Ascending aorta (tissue), 2 donors: ENCODE results near the gene IFI16. TPM values are rescaled to one million over a fixed set of nuclear protein-coding genes. Genes with fewer than 3 reads are reported as not detected.

Source experiments
- DNase-seq, 2 donors: peaks; one replicate each; pipeline ENCODE4 v3.0.0-alpha.2; 2019; ENCODE audit warnings: low spot score in 2 of 2
- H3K27ac ChIP-seq, 2 donors: fragments of 200-600 bp; sonication (generic); one replicate each; pipeline ENCODE4 v1.5.1; 2016 to 2017; ENCODE audit warnings: mild to moderate bottlenecking in 1 of 2
- H3K27me3 ChIP-seq: fragments of 200-600 bp; sonication (generic); one replicate; pipeline ENCODE4 v1.5.1; 2017
- H3K36me3 ChIP-seq, 2 donors: fragments of 200-600 bp; sonication (generic); one replicate each; pipeline ENCODE4 v1.5.1; 2016
- H3K4me1 ChIP-seq, 2 donors: fragments of 200-600 bp; sonication (generic); one replicate each; pipeline ENCODE4 v1.5.1; 2016 to 2017; ENCODE audit warnings: mild to moderate bottlenecking in 1 of 2
- H3K4me3 ChIP-seq, 2 donors: fragments of 200-600 bp; sonication (generic); one replicate each; pipeline ENCODE4 v1.5.1; 2016 to 2017; ENCODE audit warnings: mild to moderate bottlenecking in 1 of 2
- H3K9me3 ChIP-seq, 2 donors: fragments of 200-600 bp; sonication (generic); one replicate each; pipeline ENCODE4 v1.5.1; 2016
- intact Hi-C: fragments of 100-400 bp; cut with DNase I; formaldehyde crosslinking; loops from one replicate; pipeline ENCODE4 v1.15.1; 2023
- total RNA-seq: library from RNA; depleted of rRNA; stranded (reverse); fragments of >200 nt; gene quantifications from one replicate; pipeline ENCODE4 v1.1.0, GENCODE V29; 2016
- TF ChIP-seq, protein P1 (sequence below), 3 experiments: fragments of 200-600 bp in 2 of 3; fragments of 450-650 bp in 1 of 3; sonication (generic) in 2 of 3; IDR thresholded peaks; one replicate each; pipeline ENCODE4 v1.5.1; 2016 to 2019; ENCODE audit warnings: antibody characterized with exemption in 3 of 3, mild to moderate bottlenecking in 1 of 3, moderate library complexity in 1 of 3

The IFI16 gene
- 61.2 TPM for total RNA-seq

DNA sequence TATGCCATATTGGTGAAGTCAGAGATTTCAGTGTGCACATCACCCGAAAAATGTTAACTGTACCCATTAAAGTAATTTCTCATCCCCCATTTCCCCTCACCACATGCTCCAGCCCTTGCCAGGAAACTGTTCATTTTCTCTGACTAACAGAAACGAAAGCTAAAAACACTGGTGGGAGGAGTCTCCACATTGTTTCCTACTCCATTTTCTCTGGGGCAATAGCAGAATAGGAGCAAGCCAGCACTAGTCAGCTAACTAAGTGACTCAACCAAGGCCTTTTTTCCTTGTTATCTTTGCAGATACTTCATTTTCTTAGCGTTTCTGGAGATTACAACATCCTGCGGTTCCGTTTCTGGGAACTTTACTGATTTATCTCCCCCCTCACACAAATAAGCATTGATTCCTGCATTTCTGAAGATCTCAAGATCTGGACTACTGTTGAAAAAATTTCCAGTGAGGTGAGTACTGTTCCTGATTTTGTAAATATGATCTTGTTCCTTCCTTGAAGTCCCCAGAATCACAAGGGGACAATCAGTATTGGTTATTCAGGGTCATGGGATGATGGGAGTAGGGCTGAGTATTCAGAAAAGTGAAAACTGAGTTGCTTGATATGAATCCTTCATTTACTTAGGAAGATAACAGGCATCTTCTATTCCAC lies at the start of gene IFI16:
IFI16 (plus strand) TSS at position 204 of the 658 bp plus-strand sequence. CDS start 4,774 bp downstream, outside the sequence.
- intact Hi-C loops: loop anchor here (1.0 kb wide), 1 partner anchor 10 kb away; no protein-coding TSS in a partner anchor
- TF ChIP-seq, protein P1, sequence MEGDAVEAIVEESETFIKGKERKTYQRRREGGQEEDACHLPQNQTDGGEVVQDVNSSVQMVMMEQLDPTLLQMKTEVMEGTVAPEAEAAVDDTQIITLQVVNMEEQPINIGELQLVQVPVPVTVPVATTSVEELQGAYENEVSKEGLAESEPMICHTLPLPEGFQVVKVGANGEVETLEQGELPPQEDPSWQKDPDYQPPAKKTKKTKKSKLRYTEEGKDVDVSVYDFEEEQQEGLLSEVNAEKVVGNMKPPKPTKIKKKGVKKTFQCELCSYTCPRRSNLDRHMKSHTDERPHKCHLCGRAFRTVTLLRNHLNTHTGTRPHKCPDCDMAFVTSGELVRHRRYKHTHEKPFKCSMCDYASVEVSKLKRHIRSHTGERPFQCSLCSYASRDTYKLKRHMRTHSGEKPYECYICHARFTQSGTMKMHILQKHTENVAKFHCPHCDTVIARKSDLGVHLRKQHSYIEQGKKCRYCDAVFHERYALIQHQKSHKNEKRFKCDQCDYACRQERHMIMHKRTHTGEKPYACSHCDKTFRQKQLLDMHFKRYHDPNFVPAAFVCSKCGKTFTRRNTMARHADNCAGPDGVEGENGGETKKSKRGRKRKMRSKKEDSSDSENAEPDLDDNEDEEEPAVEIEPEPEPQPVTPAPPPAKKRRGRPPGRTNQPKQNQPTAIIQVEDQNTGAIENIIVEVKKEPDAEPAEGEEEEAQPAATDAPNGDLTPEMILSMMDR (IDR thresholded peaks at IDR 0.05): no peak
- Histone ChIP-seq H3K4me1 (peaks cover 0 to 2% of the 10 kb centered on the region in 2 donors), H3K4me3 (peak within 1 kb of the TSS; percentile 62 to 66), H3K9me3 (no peaks in the 10 kb centered on the region), H3K27ac (peak within 1 kb of the TSS; percentile 68 to 78), H3K36me3 (peaks cover 1 to 3% of the 10 kb centered on the region in 2 donors), H3K27me3 (no peaks in the 10 kb centered on the region)
- DNase-seq: peak in 1 of 2 donors; percentile 84

DNA sequence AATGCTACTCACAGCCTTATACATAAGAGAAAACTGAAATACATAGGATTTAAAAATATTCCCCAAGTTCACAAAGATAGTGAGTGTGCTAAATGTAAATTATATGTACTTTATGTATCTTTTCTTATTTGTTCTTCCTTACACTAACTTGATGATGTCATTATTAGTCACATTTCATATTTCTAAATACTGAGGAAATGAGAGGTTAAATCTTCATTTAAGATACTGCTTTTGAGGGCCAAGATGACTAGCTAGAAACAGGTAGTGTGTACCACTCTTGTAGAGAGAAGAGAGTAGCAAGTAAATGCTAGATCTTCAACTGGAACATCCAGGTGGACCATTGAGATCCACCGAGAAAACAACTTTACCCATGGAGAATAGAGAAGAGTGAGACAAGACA lies 48.5 kb upstream of the IFI16 start:
- Histone ChIP-seq H3K36me3 (no peaks in the 10 kb centered on the region), H3K27me3 (no peaks in the 10 kb centered on the region), H3K27ac (no peak overlapping the region), H3K4me3 (no peak overlapping the region), H3K9me3 (no peaks in the 10 kb centered on the region), H3K4me1 (no peaks in the 10 kb centered on the region)
- TF ChIP-seq, protein P1 (IDR thresholded peaks at IDR 0.05): no peak
- no peak for DNase-seq
- intact Hi-C loops: no loop called here

GRCh38 chr1:158962983-158963382 lies 46.7 kb upstream of the IFI16 start:
- Histone ChIP-seq H3K27me3 (no peaks in the 10 kb centered on the region), H3K4me3 (no peak overlapping the region), H3K27ac (no peak overlapping the region), H3K36me3 (no peaks in the 10 kb centered on the region), H3K4me1 (no peaks in the 10 kb centered on the region), H3K9me3 (no peaks in the 10 kb centered on the region)
- DNase-seq: no peak
- intact Hi-C loops: no loop called here
- TF ChIP-seq, protein P1 (IDR thresholded peaks at IDR 0.05): no peak

GRCh38 chr1:158969166-158969565 lies 40.5 kb upstream of the IFI16 start:
- H3K9me3 ChIP-seq: no peaks in the 10 kb centered on the region
- TF ChIP-seq, protein P1 (IDR thresholded peaks at IDR 0.05): no peak
- H3K36me3 ChIP-seq: no peaks in the 10 kb centered on the region
- no peak overlapping the region for H3K4me3 ChIP-seq
- H3K4me1 ChIP-seq: no peaks in the 10 kb centered on the region
- no peak overlapping the region for H3K27ac ChIP-seq
- no peaks in the 10 kb centered on the region for H3K27me3 ChIP-seq
- intact Hi-C loops: no loop called here
- no peak for DNase-seq

GRCh38 chr1:158969855-158970254 lies 39.9 kb upstream of the IFI16 start:
- no peaks in the 10 kb centered on the region for H3K27me3 ChIP-seq
- H3K4me3 ChIP-seq: no peak overlapping the region
- H3K9me3 ChIP-seq: no peaks in the 10 kb centered on the region
- no peaks in the 10 kb centered on the region for H3K4me1 ChIP-seq
- intact Hi-C loops: no loop called here
- H3K36me3 ChIP-seq: no peaks in the 10 kb centered on the region
- no peak overlapping the region for H3K27ac ChIP-seq
- TF ChIP-seq, protein P1 (IDR thresholded peaks at IDR 0.05): no peak
- DNase-seq: no peak
